Activated naive CD4-positive, alpha-beta T cell treated with anti-CD3 and anti-CD28 coated beads for 36 hours (primary cell): ENCODE data around the gene ARHGEF19. TPM values are rescaled to one million over a fixed set of nuclear protein-coding genes. Genes with fewer than 3 reads are reported as not detected.
"Not testable (repeated sequence)": the region's sequence is repeated elsewhere in the genome, so short reads cannot be mapped to it uniquely, and the experiment has no call there.

Experiments used
- CTCF ChIA-PET: fragments of 350-600 bp; sonication (Branson Sonifier 250); formaldehyde crosslinking; loops from one replicate; lab custom pipeline; 2021; ENCODE audit warnings: antibody characterized with exemption; lab: Charles Lee
- DNase-seq: peaks from one replicate; pipeline ENCODE4 v3.0.0-alpha.2; 2020
- H3K27ac Mint-ChIP-seq: one replicate; pipeline ENCODE4 v1.8.0; 2021; ENCODE audit warnings: mild to moderate bottlenecking, mixed read lengths
- H3K27me3 Mint-ChIP-seq: one replicate; pipeline ENCODE4 v1.8.0; 2021; ENCODE audit warnings: low read depth, mixed read lengths
- H3K36me3 Mint-ChIP-seq: one replicate; pipeline ENCODE4 v1.8.0; 2021; ENCODE audit warnings: low read depth, mixed read lengths
- H3K4me1 Mint-ChIP-seq: one replicate; pipeline ENCODE4 v1.8.0; 2021; ENCODE audit warnings: low read depth, mixed read lengths
- H3K4me3 Mint-ChIP-seq: one replicate; pipeline ENCODE4 v1.8.0; 2021; ENCODE audit warnings: mild to moderate bottlenecking, moderate library complexity, mixed read lengths
- H3K9me3 Mint-ChIP-seq: one replicate; pipeline ENCODE4 v1.8.0; 2021; ENCODE audit warnings: mixed read lengths
- intact Hi-C: fragments of 100-400 bp; cut with micrococcal nuclease; formaldehyde crosslinking; loops from one replicate; pipeline ENCODE4 v1.15.1; 2023
- total RNA-seq, 2 experiments: library from RNA; stranded (reverse); gene quantifications; one replicate each; pipeline ENCODE4 v1.2.3, GENCODE V29; 2021

The ARHGEF19 gene
- total RNA-seq, 2 experiments from 2014 or later, result 5.3 to 5.9 TPM

- CTCF ChIA-PET, result interaction anchor here (1.7 to 2.2 kb wide), 2 partner anchors 11 to 28 kb away, joined by 6 to 7 read pairs; no protein-coding TSS in a partner anchor
- H3K4me3 Mint-ChIP-seq, result peak overlapping the region; percentile 82
- peak; percentile 81 for DNase-seq
- peaks cover 17% of the 10 kb centered on the region for H3K4me1 Mint-ChIP-seq
- no peaks in the 10 kb centered on the region for H3K9me3 Mint-ChIP-seq
- intact Hi-C loops, result no loop called here
- no peaks in the 10 kb centered on the region for H3K36me3 Mint-ChIP-seq
- no peak overlapping the region for H3K27ac Mint-ChIP-seq
- H3K27me3 Mint-ChIP-seq, result no peaks in the 10 kb centered on the region
Observed at GRCh38 chr1:16215882-16216753, 3.7 kb upstream of the ARHGEF19 start.

GRCh38 chr1:16215240-16215639 lies 2.8 kb upstream of the ARHGEF19 start:
- H3K27me3 Mint-ChIP-seq, H3K36me3 Mint-ChIP-seq, H3K27ac Mint-ChIP-seq, DNase-seq, H3K9me3 Mint-ChIP-seq, intact Hi-C loops, H3K4me3 Mint-ChIP-seq: not testable (repeated sequence)
- CTCF ChIA-PET, result interaction anchor here (0.7 kb wide), 1 partner anchor 19 kb away, joined by 3 read pairs; no protein-coding TSS in a partner anchor
- peaks cover 17% of the 10 kb centered on the region for H3K4me1 Mint-ChIP-seq

GRCh38 chr1:16213544-16213943 lies 1.1 kb upstream of the ARHGEF19 start:
- DNase-seq, intact Hi-C loops, H3K9me3 Mint-ChIP-seq, H3K27ac Mint-ChIP-seq, H3K36me3 Mint-ChIP-seq, CTCF ChIA-PET, H3K27me3 Mint-ChIP-seq, H3K4me3 Mint-ChIP-seq: not testable (repeated sequence)
- peaks cover 17% of the 10 kb centered on the region for H3K4me1 Mint-ChIP-seq

- no peaks in the 10 kb centered on the region for H3K9me3 Mint-ChIP-seq
- H3K27me3 Mint-ChIP-seq, result no peaks in the 10 kb centered on the region
- H3K4me1 Mint-ChIP-seq, result peaks cover 17% of the 10 kb centered on the region
- no peak overlapping the region for H3K27ac Mint-ChIP-seq
- intact Hi-C loops, result no loop called here
- no peak for DNase-seq
- H3K36me3 Mint-ChIP-seq, result no peaks in the 10 kb centered on the region
- CTCF ChIA-PET, result no interaction called here
- H3K4me3 Mint-ChIP-seq, result no peak overlapping the region
Observed at GRCh38 chr1:16213013-16213412, 561 bp upstream of the ARHGEF19 start.

- no peak overlapping the region for H3K27ac Mint-ChIP-seq
- peaks cover 13% of the 10 kb centered on the region for H3K4me1 Mint-ChIP-seq
- H3K36me3 Mint-ChIP-seq, result no peaks in the 10 kb centered on the region
- no peak for DNase-seq
- intact Hi-C loops, result no loop called here
- H3K27me3 Mint-ChIP-seq, result no peaks in the 10 kb centered on the region
- H3K4me3 Mint-ChIP-seq, result no peak overlapping the region
- CTCF ChIA-PET, result interaction anchor here (0.6 to 0.9 kb wide), 2 partner anchors 133 to 138 kb away, joined by 3 read pairs; partner anchors contain the start of gene FAM131C
- H3K9me3 Mint-ChIP-seq, result no peaks in the 10 kb centered on the region
Observed at GRCh38 chr1:16211824-16212223, 628 bp downstream of the ARHGEF19 start.

- intact Hi-C loops, result no loop called here
- Mint-ChIP-seq H3K9me3 (no peaks in the 10 kb centered on the region), H3K4me1 (peaks cover 3% of the 10 kb centered on the region), H3K36me3 (no peaks in the 10 kb centered on the region), H3K4me3 (no peak overlapping the region), H3K27me3 (no peaks in the 10 kb centered on the region), H3K27ac (no peak overlapping the region)
- no peak for DNase-seq
- CTCF ChIA-PET, result no interaction called here
Observed at GRCh38 chr1:16210581-16210980, 1.9 kb downstream of the ARHGEF19 start.

- CTCF ChIA-PET, result no interaction called here
- H3K9me3 Mint-ChIP-seq, result no peaks in the 10 kb centered on the region
- H3K27ac Mint-ChIP-seq, result no peak overlapping the region
- H3K4me3 Mint-ChIP-seq, result no peak overlapping the region
- intact Hi-C loops, result no loop called here
- no peaks in the 10 kb centered on the region for H3K36me3 Mint-ChIP-seq
- DNase-seq, result no peak
- no peaks in the 10 kb centered on the region for H3K27me3 Mint-ChIP-seq
- H3K4me1 Mint-ChIP-seq, result peaks cover 4% of the 10 kb centered on the region
Observed at GRCh38 chr1:16209847-16210407, 2.5 kb downstream of the ARHGEF19 start.

- no peaks in the 10 kb centered on the region for H3K9me3 Mint-ChIP-seq
- H3K36me3 Mint-ChIP-seq, result no peaks in the 10 kb centered on the region
- no peaks in the 10 kb centered on the region for H3K27me3 Mint-ChIP-seq
- CTCF ChIA-PET, result interaction anchor here (0.8 kb wide), 1 partner anchor 154 kb away, joined by 3 read pairs; no protein-coding TSS in a partner anchor
- peaks cover 4% of the 10 kb centered on the region for H3K4me1 Mint-ChIP-seq
- no peak for DNase-seq
- H3K27ac Mint-ChIP-seq, result no peak overlapping the region
- H3K4me3 Mint-ChIP-seq, result no peak overlapping the region
- intact Hi-C loops, result no loop called here
Observed at GRCh38 chr1:16209132-16209846, 3.2 kb downstream of the ARHGEF19 start.

GRCh38 chr1:16208270-16208987 lies 4.0 kb downstream of the ARHGEF19 start:
- intact Hi-C loops, result no loop called here
- no peaks in the 10 kb centered on the region for H3K9me3 Mint-ChIP-seq
- H3K27me3 Mint-ChIP-seq, result no peaks in the 10 kb centered on the region
- no peak overlapping the region for H3K27ac Mint-ChIP-seq
- H3K4me3 Mint-ChIP-seq, result no peak overlapping the region
- no peak for DNase-seq
- no peaks in the 10 kb centered on the region for H3K36me3 Mint-ChIP-seq
- CTCF ChIA-PET, result interaction anchor here (0.8 kb wide), 1 partner anchor 154 kb away, joined by 3 read pairs; no protein-coding TSS in a partner anchor
- H3K4me1 Mint-ChIP-seq, result peaks cover 4% of the 10 kb centered on the region

- Mint-ChIP-seq H3K9me3 (no peaks in the 10 kb centered on the region), H3K36me3 (no peaks in the 10 kb centered on the region), H3K27ac (peak overlapping the region; percentile 76), H3K4me3 (peak overlapping the region; percentile 83), H3K27me3 (no peaks in the 10 kb centered on the region), H3K4me1 (peaks cover 4% of the 10 kb centered on the region)
- DNase-seq, result no peak
- intact Hi-C loops, result loop anchor here (1.0 to 2.0 kb wide), 5 partner anchors 30 to 683 kb away; partner anchors contain the start of genes CASP9, CPLANE2, DDI2 and NECAP2
- CTCF ChIA-PET, result no interaction called here
Observed at GRCh38 chr1:16207318-16208269, 4.9 kb downstream of the ARHGEF19 start.
